Neural cell (in vitro differentiated cells): Measurements from ENCODE around the gene RGS19. TPM values are rescaled to one million over a fixed set of nuclear protein-coding genes. Genes with fewer than 3 reads are reported as not detected.
A peak's percentile ranks its signal among the peaks of the same experiment; 100 is the strongest.

Experiments used
- H2AFZ ChIP-seq: fragments of 200-600, 300-800 bp; sonication (generic), shearing (Covaris generic); 2 replicates; pipeline ENCODE4 v1.6.0; 2014; ENCODE audit warnings: low read depth, mild to moderate bottlenecking, antibody characterized with exemption, low read length, moderate library complexity
- H3F3A ChIP-seq: fragments of 200-600 bp; shearing (Covaris generic); 2 replicates; pipeline ENCODE4 v1.6.1; 2016; ENCODE audit warnings: mild to moderate bottlenecking, moderate library complexity, mixed read lengths, antibody characterized with exemption, low read length; ENCODE audit not compliant: insufficient read depth, poor library complexity, severe bottlenecking
- H3K27ac ChIP-seq: fragments of 200-600, 300-800 bp; sonication (generic), shearing (Covaris generic); 2 replicates; pipeline ENCODE4 v1.5.1; 2014; ENCODE audit warnings: mild to moderate bottlenecking, low read length, moderate library complexity
- H3K27me3 ChIP-seq: fragments of 300-800, 200-600 bp; sonication (generic), shearing (Covaris generic); 2 replicates; pipeline ENCODE4 v1.6.0; 2014; ENCODE audit warnings: mild to moderate bottlenecking, low read depth, low read length, moderate library complexity; ENCODE audit not compliant: insufficient read depth
- H3K36me3 ChIP-seq: fragments of 300-800, 200-600 bp; sonication (generic), shearing (Covaris generic); 2 replicates; pipeline ENCODE4 v1.5.1; 2014; ENCODE audit warnings: mild to moderate bottlenecking, antibody characterized with exemption, low read length, moderate library complexity; ENCODE audit not compliant: insufficient read depth
- H3K4me2 ChIP-seq: fragments of 300-800, 200-600 bp; sonication (generic), shearing (Covaris generic); 2 replicates; pipeline ENCODE4 v1.6.0; 2014; ENCODE audit warnings: mild to moderate bottlenecking, low read length
- H3K4me3 ChIP-seq: fragments of 300-800, 200-600 bp; sonication (generic), shearing (Covaris generic); 2 replicates; pipeline ENCODE4 v1.5.1; 2014; ENCODE audit warnings: mild to moderate bottlenecking, low read length, moderate library complexity
- H3K79me2 ChIP-seq: fragments of 200-600 bp; shearing (Covaris generic); replicated peaks from 2 replicates; pipeline ENCODE4 v1.6.0; 2014; ENCODE audit warnings: mild to moderate bottlenecking, low read length, moderate library complexity; ENCODE audit not compliant: insufficient read depth
- H3K9ac ChIP-seq: fragments of 300-800, 200-600 bp; sonication (generic), shearing (Covaris generic); 2 replicates; pipeline ENCODE4 v1.6.1; 2016; ENCODE audit warnings: mild to moderate bottlenecking, low read length, mixed read lengths
- H3K9me2 ChIP-seq: fragments of 200-600 bp; shearing (Covaris generic); 2 replicates; pipeline ENCODE4 v1.6.1; 2016; ENCODE audit warnings: mild to moderate bottlenecking, low read length, mixed read lengths; ENCODE audit not compliant: insufficient read depth
- H3K9me3 ChIP-seq: fragments of 200-600, 300-800 bp; sonication (generic), shearing (Covaris generic); 2 replicates; pipeline ENCODE4 v1.6.1; 2016; ENCODE audit warnings: mild to moderate bottlenecking, mixed run types, low read length, moderate library complexity, mixed read lengths
- H4K20me1 ChIP-seq: fragments of 200-600 bp; shearing (Covaris generic); 2 replicates; pipeline ENCODE4 v1.6.1; 2016; ENCODE audit warnings: mild to moderate bottlenecking, mixed run types; ENCODE audit not compliant: insufficient read depth
- EP300 ChIP-seq: fragments of 450-650 bp; conservative IDR thresholded peaks from 2 replicates; pipeline ENCODE4 v1.6.1; 2014; ENCODE audit warnings: antibody characterized with exemption, mild to moderate bottlenecking, moderate library complexity; ENCODE audit not compliant: poor library complexity, severe bottlenecking
- EZH2 ChIP-seq: fragments of 200-600, 300-800 bp; shearing (Covaris generic), sonication (generic); IDR thresholded peaks from 2 replicates; pipeline ENCODE4 v1.6.1; 2014; ENCODE audit warnings: antibody characterized with exemption, low read length, borderline replicate concordance, mild to moderate bottlenecking; ENCODE audit not compliant: insufficient read depth, poor library complexity, severe bottlenecking
- MXI1 ChIP-seq: fragments of 450-650 bp; conservative IDR thresholded peaks from 2 replicates; pipeline ENCODE4 v1.6.1; 2014; ENCODE audit warnings: antibody characterized with exemption, mild to moderate bottlenecking; ENCODE audit not compliant: poor library complexity, severe bottlenecking
- RAD21 ChIP-seq: fragments of 450-650 bp; conservative IDR thresholded peaks from 2 replicates; pipeline ENCODE4 v1.6.1; 2014; ENCODE audit warnings: antibody characterized with exemption, mild to moderate bottlenecking, moderate library complexity
- SMC3 ChIP-seq: fragments of 450-650 bp; conservative IDR thresholded peaks from 2 replicates; pipeline ENCODE4 v1.6.1; 2014; ENCODE audit warnings: antibody characterized with exemption, mild to moderate bottlenecking, moderate library complexity; ENCODE audit not compliant: poor library complexity
- TAF1 ChIP-seq: IDR thresholded peaks from 2 replicates; pipeline ENCODE4 v1.6.1; 2012; ENCODE audit warnings: low read depth
- polyA plus RNA-seq: library from polyadenylated mRNA; depleted of rRNA; stranded (reverse); fragments of >200 nt; gene quantifications from 2 replicates; pipeline ENCODE4 v1.2.3, GENCODE V29; 2014
- TF ChIP-seq, protein P1 (sequence below): IDR thresholded peaks from 2 replicates; pipeline ENCODE4 v1.6.1; 2012; ENCODE audit warnings: borderline replicate concordance
- TF ChIP-seq, protein P2 (sequence below): fragments of 450-650 bp; IDR thresholded peaks from 2 replicates; pipeline ENCODE4 v1.5.1; 2014; ENCODE audit warnings: antibody characterized with exemption, mild to moderate bottlenecking, moderate library complexity; ENCODE audit not compliant: poor library complexity, severe bottlenecking

Gene RGS19
- polyA plus RNA-seq, 1 donor from 2014 or later: 3.4 TPM

DNA sequence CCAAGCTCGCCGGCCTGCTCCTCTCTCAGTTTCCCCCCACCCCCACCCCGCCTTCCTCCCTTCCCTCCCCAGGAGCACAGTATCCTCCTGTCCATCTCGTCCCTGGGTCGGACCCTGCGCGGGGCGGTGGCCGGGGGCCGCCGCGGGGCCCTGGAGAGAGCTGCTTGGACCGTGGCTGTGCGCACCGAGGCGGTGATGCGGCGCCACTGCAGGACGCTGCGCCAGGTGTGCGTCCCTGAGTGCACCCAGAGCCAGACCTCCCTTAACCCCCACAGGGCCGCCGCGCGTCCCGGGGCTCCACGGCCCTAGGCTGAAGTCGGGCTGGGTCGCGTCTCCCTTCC lies 41.1 kb downstream of the RGS19 start:
- no peak overlapping the region for H2AFZ ChIP-seq
- no peaks in the 10 kb centered on the region for H4K20me1 ChIP-seq
- H3K4me2 ChIP-seq: no peak overlapping the region
- H3K4me3 ChIP-seq: peak overlapping the region; percentile 67
- TF ChIP-seq EZH2: peak; percentile 73
- no peak for TF ChIP-seq MXI1
- no peak overlapping the region for H3K27ac ChIP-seq
- H3F3A ChIP-seq: no peaks in the 10 kb centered on the region
- no peaks in the 10 kb centered on the region for H3K9me3 ChIP-seq
- H3K9me2 ChIP-seq: no peaks in the 10 kb centered on the region
- peaks cover 61% of the 10 kb centered on the region for H3K27me3 ChIP-seq
- no peaks in the 10 kb centered on the region for H3K79me2 ChIP-seq
- H3K36me3 ChIP-seq: no peaks in the 10 kb centered on the region
- H3K9ac ChIP-seq: no peak overlapping the region

DNA sequence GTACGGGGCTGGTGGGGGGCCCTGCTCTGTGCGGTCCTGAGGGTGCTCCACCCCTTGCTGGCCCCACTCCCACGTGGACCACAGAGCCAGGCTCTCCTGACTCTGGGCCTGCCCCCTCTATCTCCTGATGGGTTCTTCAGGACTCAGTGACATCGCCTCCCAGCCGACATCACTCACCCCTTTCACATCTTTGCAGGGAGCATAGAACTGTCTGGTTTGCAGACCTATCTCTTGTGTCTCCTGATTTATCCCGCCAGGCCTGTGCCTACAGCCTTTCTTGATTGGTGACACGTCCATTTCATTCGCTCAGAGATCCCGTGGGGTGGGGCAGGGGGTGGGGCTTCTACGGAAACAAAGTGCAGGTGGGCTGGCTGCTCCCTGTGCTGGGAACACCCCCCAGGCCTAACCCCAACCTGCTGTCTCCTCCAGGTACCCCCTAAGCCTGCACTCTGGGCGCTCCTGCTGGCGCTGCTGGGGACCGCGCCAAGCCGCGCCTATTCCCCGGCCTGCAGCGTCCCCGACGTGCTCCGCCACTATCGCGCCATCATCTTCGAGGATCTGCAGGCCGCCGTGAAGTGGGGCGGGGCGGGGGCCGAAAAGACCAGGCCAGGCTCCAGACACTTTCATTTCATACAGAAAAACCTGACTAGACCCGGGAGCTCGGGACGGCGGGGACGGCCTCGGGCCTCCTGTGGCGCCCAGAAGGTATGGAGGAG lies 41.7 kb downstream of the RGS19 start:
- TF ChIP-seq MXI1 (no peak), TAF1 (no peak), SMC3 (no peak), RAD21 (no peak), EZH2 (no peak), EP300 (no peak)
- TF ChIP-seq, protein P1, sequence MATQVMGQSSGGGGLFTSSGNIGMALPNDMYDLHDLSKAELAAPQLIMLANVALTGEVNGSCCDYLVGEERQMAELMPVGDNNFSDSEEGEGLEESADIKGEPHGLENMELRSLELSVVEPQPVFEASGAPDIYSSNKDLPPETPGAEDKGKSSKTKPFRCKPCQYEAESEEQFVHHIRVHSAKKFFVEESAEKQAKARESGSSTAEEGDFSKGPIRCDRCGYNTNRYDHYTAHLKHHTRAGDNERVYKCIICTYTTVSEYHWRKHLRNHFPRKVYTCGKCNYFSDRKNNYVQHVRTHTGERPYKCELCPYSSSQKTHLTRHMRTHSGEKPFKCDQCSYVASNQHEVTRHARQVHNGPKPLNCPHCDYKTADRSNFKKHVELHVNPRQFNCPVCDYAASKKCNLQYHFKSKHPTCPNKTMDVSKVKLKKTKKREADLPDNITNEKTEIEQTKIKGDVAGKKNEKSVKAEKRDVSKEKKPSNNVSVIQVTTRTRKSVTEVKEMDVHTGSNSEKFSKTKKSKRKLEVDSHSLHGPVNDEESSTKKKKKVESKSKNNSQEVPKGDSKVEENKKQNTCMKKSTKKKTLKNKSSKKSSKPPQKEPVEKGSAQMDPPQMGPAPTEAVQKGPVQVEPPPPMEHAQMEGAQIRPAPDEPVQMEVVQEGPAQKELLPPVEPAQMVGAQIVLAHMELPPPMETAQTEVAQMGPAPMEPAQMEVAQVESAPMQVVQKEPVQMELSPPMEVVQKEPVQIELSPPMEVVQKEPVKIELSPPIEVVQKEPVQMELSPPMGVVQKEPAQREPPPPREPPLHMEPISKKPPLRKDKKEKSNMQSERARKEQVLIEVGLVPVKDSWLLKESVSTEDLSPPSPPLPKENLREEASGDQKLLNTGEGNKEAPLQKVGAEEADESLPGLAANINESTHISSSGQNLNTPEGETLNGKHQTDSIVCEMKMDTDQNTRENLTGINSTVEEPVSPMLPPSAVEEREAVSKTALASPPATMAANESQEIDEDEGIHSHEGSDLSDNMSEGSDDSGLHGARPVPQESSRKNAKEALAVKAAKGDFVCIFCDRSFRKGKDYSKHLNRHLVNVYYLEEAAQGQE: no peak
- TF ChIP-seq, protein P2, sequence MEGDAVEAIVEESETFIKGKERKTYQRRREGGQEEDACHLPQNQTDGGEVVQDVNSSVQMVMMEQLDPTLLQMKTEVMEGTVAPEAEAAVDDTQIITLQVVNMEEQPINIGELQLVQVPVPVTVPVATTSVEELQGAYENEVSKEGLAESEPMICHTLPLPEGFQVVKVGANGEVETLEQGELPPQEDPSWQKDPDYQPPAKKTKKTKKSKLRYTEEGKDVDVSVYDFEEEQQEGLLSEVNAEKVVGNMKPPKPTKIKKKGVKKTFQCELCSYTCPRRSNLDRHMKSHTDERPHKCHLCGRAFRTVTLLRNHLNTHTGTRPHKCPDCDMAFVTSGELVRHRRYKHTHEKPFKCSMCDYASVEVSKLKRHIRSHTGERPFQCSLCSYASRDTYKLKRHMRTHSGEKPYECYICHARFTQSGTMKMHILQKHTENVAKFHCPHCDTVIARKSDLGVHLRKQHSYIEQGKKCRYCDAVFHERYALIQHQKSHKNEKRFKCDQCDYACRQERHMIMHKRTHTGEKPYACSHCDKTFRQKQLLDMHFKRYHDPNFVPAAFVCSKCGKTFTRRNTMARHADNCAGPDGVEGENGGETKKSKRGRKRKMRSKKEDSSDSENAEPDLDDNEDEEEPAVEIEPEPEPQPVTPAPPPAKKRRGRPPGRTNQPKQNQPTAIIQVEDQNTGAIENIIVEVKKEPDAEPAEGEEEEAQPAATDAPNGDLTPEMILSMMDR: no peak
- H4K20me1 ChIP-seq: no peaks in the 10 kb centered on the region
- H3K4me2 ChIP-seq: no peak overlapping the region
- H3K4me3 ChIP-seq: peak overlapping the region; percentile 67
- H3K9me2 ChIP-seq: no peaks in the 10 kb centered on the region
- no peak overlapping the region for H2AFZ ChIP-seq
- no peaks in the 10 kb centered on the region for H3K9me3 ChIP-seq
- H3K27ac ChIP-seq: no peak overlapping the region
- H3K9ac ChIP-seq: no peak overlapping the region
- no peaks in the 10 kb centered on the region for H3K36me3 ChIP-seq
- H3F3A ChIP-seq: no peaks in the 10 kb centered on the region
- no peaks in the 10 kb centered on the region for H3K79me2 ChIP-seq
- H3K27me3 ChIP-seq: peaks cover 58% of the 10 kb centered on the region
